Ureter (tissue), 1 donor: ENCODE measurements around the gene DNAAF8. TPM values are rescaled to one million over a fixed set of nuclear protein-coding genes. Genes with fewer than 3 reads are reported as not detected.

Experiments
- DNase-seq: peaks from one replicate; pipeline ENCODE4 v3.0.0-alpha.2; 2020; ENCODE audit warnings: low spot score
- total RNA-seq: library from RNA; stranded (reverse); gene quantifications from one replicate; pipeline ENCODE4 v1.2.4, GENCODE V29; 2023
- donor health status: DM: yes; HTN: yes; CAD: no.

DNAAF8 gene
- total RNA-seq, 1 donor from 2014 or later, result 0.91 TPM

GRCh38 chr16:4752351-4753100, 18.2 kb downstream of the DNAAF8 start:
- no peak for DNase-seq

DNA sequence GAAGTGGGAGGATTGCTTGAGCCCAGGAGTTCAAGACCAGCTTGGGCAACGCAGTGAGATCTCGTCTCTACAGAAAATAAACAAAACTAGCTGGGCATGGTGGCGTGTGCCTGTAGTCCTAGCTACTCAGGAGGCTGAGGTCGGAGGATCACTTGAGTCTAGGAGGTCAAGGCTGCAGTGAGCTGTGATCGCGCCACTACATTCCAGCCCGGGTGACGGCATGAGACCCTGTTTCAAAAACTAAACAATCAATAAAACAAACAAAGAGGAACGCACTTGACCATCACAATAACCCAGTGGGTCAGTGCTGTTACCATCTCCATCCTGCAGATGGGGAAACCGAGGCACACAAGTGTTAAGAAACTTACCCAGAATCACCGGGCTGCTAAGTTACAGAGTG, 18.9 kb downstream of the DNAAF8 start:
- DNase-seq, result no peak

DNA sequence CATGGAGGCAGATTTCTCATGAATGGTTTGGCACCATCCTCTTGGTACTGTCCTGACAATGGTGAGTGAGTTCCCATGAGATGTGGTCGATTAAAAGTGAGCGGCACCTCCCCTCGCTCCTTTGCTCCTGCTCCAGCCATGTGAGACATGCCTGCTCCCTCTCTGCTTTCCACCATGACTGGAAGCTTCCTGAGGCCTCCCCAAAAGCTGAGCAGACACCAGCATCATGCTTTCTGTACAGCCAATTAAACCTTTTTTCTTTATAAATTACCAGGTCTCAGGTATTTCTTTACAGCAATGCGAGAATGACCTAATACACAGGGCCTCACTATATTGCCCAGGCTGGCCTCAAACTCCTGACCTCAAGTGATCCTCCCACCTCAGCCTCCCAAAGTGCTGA, 20.5 kb downstream of the DNAAF8 start:
- DNase-seq, result no peak

DNA sequence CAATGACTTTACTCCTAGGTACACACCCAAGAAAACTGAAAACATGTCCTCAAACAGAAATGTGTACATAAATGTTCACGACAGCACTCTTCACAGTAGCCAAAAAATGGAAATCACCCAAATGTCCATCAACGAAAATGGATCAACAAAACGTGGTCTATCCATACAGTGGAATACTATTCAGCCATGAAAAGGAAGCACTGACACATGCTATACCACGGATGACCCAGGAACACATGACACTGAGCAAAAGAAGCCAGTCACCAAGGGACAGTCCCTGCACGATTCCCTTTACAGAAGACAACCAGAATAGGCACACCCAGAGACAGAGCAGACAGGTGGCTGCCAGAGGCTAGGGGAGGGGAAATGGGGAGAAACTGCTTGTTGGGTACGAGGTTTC, 21.4 kb downstream of the DNAAF8 start:
- DNase-seq, result no peak

DNA sequence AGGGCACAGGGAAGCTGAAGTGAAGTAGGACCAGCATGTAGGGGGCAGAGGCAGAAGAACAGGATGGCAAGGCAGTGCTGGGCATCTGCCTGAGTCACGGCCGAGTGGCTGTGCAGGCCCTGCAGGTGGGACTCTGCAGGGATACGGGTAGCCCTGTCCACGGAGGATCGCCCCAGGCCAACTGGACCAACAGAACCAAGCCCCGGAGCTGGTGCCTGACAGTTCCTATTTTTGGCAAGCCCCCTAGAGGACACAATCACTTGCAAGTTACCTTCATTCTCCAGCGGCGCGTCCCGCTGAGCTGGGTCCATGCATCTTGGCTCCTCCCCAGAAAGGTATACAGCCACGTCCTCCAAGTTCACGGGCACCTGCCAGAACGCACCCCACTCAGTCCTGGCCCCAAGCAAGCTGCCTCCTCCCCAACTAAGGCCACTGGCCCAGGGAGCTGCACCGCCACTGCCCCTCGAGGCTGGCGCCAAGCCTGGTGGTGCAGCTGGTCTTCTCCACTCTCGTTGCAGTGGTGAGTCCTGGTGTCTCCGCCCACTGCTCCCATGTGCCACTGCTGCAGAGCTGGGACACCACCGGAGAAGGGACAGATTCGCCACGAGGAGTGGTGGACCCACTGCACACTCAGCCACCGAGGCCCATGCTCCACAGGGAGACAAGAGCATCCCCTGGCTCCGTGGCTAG, 26.0 kb downstream of the DNAAF8 start:
- DNase-seq, result no peak

DNA sequence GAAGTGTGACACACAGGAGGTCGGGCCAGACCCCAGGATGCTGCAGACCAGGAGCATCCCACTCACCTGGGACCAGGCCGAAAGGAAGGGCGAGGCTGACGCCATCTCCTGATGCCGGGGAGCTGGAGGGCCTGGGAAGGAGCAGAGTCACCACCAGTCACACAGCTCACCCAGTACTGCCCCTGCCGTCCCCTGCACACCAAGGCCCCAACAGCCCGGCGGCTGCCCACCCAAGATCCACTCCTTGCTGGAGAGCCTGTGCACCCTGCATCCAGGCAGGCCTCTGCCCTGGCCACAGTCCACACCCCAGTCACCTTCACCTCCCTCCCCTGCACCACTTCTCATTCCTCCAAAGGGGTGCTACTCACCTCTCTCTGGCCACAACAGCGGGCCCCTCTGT, 27.9 kb downstream of the DNAAF8 start:
- no peak for DNase-seq

GRCh38 chr16:4763791-4764190, 29.5 kb downstream of the DNAAF8 start:
- no peak for DNase-seq

DNA sequence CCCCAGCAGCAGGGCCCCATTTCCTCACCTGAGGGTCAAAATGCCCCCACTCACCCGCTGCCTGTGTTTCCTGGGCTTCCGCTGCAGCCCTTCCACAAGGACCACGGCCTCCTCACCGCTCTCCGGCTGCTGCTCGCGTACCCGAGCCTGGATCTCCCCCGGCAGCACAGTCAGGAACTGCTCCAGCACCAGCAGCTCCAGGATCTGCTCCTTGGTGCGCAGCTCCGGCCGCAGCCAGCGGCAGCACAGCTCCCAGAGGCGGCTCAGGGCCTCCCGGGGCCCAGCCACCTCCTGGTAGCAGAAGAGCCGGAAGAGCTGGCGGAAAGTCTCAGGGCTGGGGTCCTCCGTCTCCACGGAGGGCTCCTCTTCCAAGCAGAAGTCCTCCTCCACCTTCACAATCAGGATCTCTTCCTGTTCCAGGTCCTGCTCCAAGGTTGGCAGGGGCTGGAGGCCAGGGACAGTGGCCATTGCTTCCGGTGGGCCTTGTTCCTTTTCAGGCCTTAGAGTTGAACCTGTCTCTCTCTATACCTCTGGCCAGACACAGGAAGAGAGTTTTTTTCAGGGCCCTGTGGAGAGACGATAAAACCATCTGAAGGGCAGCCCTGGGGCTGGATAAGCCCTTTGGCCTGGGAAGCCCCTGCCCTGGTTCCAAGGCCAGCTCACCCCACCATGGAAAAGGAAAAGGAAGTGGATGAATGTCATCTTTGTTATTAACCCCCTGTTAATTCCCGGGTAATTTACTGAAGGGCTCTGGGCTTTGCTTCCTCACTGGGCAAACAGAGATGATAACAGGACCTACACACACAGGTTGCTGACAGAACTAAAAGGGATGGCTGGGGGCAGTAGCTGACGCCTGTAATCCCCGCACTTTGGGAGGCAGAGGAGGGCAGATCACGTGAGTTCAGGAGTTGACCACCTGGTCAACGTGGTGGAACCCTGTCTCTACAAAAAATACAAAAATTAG, 31.5 kb downstream of the DNAAF8 start:
- no peak for DNase-seq

DNA sequence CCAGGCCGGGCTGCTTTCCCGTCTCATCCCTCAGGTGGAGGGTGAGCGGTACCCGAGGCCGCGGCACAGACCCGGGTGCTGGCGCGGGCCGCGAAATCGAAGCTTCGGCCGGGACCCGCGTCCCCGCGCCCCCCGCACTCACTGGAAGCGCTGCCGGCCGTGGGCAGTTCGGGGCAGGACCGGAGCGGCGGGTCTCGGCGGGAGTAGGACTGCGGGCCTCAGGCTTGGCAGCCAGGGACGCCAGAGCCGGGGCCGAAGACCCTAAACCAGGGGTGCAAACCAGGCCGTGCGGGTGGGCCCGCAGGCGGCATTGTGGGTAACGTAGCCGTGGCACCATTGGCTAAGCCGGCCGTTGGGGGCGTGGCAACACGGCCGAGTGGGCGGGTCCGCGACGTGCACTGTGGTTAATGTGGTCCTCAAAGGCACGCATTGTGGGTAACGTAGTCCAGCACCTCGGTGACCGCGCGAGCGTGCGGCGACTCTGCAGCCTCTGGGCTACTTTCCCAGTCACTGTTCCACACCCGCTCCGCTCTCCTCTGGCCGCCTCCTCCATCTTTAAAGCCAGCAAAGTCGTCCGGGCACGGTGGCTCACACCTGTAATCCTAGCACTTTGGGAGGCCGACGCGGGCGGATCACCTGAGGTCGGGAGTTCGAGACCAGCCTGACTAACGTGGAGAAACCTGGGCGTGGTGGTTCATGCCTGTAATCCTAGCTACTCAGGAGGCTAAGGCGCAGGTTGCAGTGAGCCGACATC, 32.7 kb downstream of the DNAAF8 start, which contains the start of gene ZNF500:
Gene ZNF500, minus strand, starts transcription at position 288 of the 754 bp plus-strand sequence. CDS start 1,184 bp downstream, outside the sequence.
- DNase-seq, result peak; percentile 99

- DNase-seq, result no peak
These were observed 33.7 kb downstream of the DNAAF8 start for GRCh38 chr16:4767872-4768548.

DNA sequence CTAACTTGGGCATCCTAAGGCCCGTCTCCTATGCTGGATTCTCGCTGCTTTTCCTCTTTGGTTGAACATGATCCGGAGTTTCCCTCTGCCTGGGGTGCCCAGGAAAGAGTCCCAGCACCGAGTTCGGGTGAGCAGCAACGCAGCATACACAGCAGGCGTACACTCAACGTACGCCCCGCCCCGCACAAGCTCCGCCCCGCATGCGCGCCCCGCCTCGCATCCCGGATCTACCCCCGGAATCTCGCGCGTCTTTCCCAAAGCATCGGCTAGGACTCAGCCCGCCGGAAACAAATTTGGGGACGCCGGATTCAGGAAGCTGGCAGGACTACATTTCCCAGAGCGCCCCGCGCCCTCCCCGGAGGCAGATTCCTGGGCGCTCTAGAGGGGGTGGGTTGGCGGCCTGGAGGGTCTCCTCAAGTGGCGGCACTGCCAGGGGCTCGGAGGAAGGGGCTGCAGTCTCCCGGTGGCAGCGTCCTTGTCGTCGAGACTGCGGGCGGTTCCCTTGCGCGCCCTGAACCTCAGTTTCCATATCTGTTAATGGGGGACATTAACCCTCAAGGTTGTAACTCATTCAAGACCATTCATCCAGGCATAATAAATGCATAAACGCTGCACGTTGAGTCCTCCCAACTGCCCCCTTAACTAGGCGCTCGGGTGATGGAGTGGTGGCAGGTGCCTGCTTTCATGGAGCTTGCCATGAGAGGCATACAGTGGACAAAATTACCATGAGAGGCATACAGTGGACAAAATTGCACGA, 34.4 kb downstream of the DNAAF8 start:
- peak; percentile 98 for DNase-seq

- DNase-seq, result no peak
These were observed 34.9 kb downstream of the DNAAF8 start for GRCh38 chr16:4769306-4769638.

DNA sequence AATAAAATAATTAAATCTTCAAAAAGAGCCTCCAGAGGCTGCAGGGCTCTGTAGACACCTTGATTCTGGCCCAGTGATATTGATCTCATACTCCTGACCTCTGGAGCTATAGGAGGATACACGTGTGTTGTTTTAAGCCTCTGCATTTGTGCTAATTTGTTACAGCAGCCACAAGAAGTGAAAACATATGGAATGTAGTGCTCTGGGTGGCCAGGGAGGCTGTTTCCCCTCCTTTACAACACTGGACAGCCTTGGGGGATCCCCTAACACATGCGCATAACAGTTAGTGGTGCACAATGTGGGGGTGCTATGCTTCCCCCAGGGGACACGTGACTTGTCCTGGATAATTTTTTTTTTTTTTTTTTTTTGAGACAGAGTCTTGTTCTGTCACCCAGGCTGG, 37.3 kb downstream of the DNAAF8 start:
- DNase-seq, result no peak

DNA sequence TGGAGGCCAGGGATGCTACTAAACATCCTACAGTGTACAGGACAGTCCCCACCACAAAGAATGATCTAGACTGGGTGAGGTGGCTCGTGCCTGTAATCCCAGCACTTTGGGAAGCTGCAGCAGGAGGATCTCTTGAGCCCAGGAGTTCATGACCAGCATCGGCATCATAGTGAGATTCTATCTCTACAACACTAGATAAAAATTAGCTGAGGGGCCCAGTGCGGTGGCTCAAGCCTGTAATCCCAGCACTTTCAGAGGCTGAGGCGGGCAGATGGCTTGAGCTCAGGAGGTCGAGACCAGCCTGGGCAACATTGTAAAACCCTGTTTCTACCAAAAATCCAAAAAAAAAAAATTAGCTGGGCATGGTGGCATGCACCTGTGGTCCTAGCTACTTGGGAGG, 38.0 kb downstream of the DNAAF8 start:
- no peak for DNase-seq

- no peak for DNase-seq
These were observed 40.7 kb downstream of the DNAAF8 start for GRCh38 chr16:4775005-4775404.

DNA sequence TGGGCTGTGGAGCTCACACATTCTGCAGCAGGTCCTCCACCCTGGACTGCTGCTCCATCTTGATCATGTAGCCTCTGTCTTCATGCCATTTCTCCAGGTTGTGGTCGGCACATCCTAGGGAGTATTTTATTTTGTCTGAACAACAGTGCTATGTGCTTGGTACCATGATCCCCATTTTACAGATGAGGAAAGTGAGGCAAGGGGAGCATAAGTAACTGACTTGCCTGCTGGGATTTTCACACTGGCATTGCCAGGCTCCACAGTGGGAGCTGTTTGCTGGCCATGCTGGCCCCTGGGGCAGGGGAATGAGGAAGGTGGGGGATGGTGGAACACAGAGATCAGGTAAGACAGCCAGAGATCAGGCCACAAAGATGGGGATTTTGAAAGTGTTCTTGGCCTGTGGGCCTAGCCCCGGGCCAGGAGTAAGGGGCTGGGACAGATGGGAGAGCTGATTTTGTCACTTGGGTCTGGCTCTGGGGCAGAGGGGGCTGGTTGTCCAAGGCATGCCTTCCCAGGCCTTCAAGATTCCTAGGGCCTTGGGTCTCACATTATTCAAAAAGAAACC, 41.9 kb downstream of the DNAAF8 start:
- no peak for DNase-seq

GRCh38 chr16:4777339-4778049, 43.2 kb downstream of the DNAAF8 start:
- no peak for DNase-seq

GRCh38 chr16:4778050-4778392, 43.7 kb downstream of the DNAAF8 start:
- no peak for DNase-seq

DNA sequence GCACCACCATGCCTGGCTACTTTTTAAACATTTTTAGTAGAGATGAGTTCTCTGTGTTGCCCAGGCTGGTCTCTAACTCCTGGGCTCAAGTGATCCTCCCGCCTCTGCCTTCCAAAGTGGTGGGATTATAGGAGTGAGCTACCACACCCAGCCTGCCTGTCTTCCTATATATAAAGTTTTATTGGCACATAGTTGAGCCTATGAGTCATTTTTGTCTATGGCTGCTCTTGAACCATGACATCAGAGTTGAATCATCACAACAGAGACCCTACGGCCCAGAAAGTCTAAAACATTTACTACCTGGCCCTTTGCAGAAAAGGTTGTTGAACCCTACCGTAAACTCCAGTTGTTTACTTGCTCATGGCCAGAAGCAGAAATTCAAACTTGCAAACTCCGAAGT, 45.9 kb downstream of the DNAAF8 start:
- no peak for DNase-seq
